Measurements from ENCODE around the gene GHRHR.

GHRHR gene

GRCh38 chr7:30927559-30927958 is 36.2 kb upstream of the GHRHR start:
- no peak for DNase-seq (ENCODE audit: low read depth in 2 of 2, low spot score in 1 of 2)

GRCh38 chr7:30928254-30928872 is 35.4 kb upstream of the GHRHR start:
- no peak for DNase-seq (ENCODE audit: low read depth in 2 of 2, low spot score in 1 of 2)

- no peak for DNase-seq (ENCODE audit: low read depth in 2 of 2, low spot score in 1 of 2)
Observed at GRCh38 chr7:30929686-30930085, 34.1 kb upstream of the GHRHR start.

GRCh38 chr7:30930621-30931020 is 33.1 kb upstream of the GHRHR start:
- DNase-seq (ENCODE audit: low read depth in 2 of 2, low spot score in 1 of 2), result no peak

GRCh38 chr7:30931161-30931928 is 32.4 kb upstream of the GHRHR start:
- DNase-seq (ENCODE audit: low read depth in 2 of 2, low spot score in 1 of 2), result no peak

DNA sequence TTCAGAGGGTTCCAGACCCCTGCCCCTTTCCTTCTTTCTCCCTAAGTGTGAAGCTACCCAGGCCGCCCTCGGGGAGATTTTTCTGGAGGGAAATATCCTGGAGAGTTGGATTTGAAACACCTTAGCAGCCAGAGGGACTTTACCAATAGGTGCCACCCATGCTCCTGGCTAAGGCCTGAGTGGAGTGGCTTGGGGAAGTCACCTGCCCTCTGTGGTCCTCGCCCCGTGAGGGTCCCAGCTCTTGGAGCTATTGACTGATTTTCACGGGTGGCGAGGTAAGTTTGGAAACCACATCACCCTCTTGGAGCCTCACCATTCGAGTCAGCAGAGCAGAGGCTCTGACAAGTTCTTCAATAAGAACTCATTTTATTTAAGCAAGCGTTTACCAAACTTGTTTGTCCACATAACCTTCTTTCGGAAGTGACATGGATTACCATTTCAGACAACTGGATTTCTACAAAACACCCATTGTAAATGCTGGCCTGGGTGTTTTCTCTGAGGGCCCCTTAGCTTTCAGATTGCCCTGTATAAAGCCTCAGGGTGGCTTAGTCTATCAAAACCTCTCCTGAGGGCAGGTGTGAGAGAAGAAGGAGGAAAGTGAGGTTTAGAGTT is 31.7 kb upstream of the GHRHR start:
- DNase-seq (ENCODE audit: low read depth in 2 of 2, low spot score in 1 of 2), result no peak

DNA sequence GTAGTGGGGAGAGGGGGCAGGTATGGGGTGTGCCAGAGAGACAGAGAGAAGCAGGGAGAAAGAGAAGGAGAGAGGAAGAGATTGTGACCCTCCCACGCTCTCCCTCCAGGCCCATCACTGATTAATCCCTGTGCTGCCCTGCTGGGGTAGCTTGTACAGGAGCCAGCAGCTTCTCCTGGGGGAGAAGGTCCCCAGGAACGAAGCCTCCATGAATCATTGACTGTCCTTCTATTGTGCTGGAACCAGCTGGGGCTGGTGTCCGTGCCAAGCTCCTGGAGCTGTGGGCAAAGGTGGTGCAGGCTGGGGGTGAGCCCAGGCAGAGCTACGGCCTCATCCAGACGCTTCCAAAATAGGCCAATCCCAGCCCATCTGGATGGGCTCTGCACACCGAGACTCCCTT is 31.2 kb upstream of the GHRHR start:
- no peak for DNase-seq (ENCODE audit: low read depth in 2 of 2, low spot score in 1 of 2)

- no peak for DNase-seq (ENCODE audit: low read depth in 2 of 2, low spot score in 1 of 2)
Observed at GRCh38 chr7:30933124-30933974, 30.4 kb upstream of the GHRHR start.

- DNase-seq (ENCODE audit: low read depth in 2 of 2, low spot score in 1 of 2), result no peak
Observed at GRCh38 chr7:30934225-30934624, 29.5 kb upstream of the GHRHR start.

GRCh38 chr7:30934732-30935568 is 28.8 kb upstream of the GHRHR start:
- no peak for DNase-seq (ENCODE audit: low read depth in 2 of 2, low spot score in 1 of 2)

- no peak for DNase-seq (ENCODE audit: low read depth in 2 of 2, low spot score in 1 of 2)
Observed at GRCh38 chr7:30935569-30935877, 28.2 kb upstream of the GHRHR start.

GRCh38 chr7:30936650-30937245 is 27.0 kb upstream of the GHRHR start:
- DNase-seq (ENCODE audit: low read depth in 2 of 2, low spot score in 1 of 2), result no peak

GRCh38 chr7:30937416-30937815 is 26.3 kb upstream of the GHRHR start:
- DNase-seq (ENCODE audit: low read depth in 2 of 2, low spot score in 1 of 2), result no peak

GRCh38 chr7:30938435-30939316 is 25.1 kb upstream of the GHRHR start:
- peak; percentile 27 to 30 for DNase-seq (ENCODE audit: low read depth in 2 of 2, low spot score in 1 of 2)

DNA sequence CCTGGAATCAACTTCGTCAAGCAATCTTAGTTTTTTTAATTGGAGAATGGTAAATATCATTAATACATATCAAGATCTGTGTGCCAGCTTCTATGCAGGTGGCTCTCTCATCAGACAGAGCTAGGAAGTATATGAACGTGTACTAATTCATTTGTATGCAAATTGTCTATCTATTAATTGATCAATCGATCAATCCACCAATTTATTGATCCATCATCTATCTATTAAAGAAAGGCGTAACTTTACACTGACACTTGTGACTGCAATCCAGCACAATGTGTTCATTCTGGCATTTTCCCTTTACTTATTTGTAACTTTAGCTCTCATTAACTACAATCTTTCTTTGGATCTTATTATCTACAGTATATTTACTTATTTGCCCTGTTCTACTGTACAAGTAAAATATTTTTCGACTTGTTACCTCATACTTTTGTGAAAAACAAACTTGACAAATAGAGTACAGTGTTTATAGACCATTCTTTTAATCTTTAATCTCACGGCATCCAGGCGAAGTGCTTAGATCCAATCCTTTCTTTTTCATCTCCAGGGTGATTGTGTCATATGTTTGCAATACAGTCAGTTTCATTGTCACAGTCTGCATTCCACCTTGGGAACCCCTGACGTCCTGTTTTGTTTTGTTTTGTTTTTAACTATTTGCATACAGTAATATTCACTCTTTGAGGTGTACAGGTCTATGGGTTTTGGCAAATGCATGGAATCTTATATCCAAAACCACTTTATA is 22.0 kb upstream of the GHRHR start:
- no peak for DNase-seq (ENCODE audit: low read depth in 2 of 2, low spot score in 1 of 2)

GRCh38 chr7:30950197-30950596 is 13.6 kb upstream of the GHRHR start:
- DNase-seq (ENCODE audit: low read depth in 2 of 2, low spot score in 1 of 2), result no peak

- DNase-seq (ENCODE audit: low read depth in 2 of 2, low spot score in 1 of 2), result no peak
Observed at GRCh38 chr7:30954914-30955313, 8.8 kb upstream of the GHRHR start.

DNA sequence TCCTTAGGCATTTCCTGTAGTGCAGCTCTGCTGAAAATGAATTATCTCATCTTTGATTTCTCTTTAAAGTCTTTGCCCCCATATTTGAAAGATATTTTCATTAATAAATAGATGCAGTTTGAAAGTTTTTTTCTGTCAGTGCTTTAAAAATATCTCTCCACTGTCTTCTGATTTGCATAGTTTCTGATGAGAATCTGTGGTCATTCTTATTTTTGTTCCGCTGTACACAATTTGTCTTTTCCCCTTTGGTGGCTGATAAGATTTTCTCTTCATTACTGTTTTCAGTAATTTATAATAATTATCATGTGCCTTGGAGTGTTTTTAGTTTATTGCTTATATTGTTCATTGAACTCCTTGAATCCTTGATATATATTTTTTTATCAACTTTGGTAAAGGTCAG is 7.0 kb upstream of the GHRHR start:
- DNase-seq (ENCODE audit: low read depth in 2 of 2, low spot score in 1 of 2), result no peak

DNA sequence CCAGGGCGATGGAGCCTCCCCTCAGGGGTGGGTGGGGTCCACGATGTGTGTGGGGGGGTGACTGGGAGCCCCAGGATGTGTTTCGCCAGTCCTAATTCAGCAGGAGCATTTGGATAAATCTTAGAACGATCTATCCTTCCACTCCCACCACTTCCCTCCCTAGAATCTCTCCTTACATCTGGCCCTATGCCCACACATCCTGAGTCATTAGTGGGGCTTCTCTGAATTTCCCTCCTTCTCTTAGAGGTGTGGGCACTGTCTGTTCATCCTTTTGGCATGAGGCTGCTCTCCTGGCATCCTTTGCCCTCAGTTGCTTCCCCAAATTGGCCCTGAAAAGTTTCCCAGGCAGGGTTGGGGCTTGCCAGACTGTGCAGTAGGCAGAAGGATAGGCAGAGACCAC is 1.6 kb downstream of the GHRHR start:
- DNase-seq (ENCODE audit: low read depth in 2 of 2, low spot score in 1 of 2), result no peak
